SK-N-SH treated with all-trans-retinoic acid at 6 μM for 48 hours (cell line): Measurements from ENCODE around the gene GMEB2.

ENCODE experiments used
- ATAC-seq: fragments of 200-7000 bp; cut with Tn5 transposase; 3 replicates; pipeline ENCODE4 v1.9.1; 2020; ENCODE audit warnings: mild to moderate bottlenecking, moderate library complexity
- ARNTL ChIP-seq: fragments of 450-650 bp; formaldehyde crosslinking; IDR thresholded peaks from 2 replicates; pipeline ENCODE4 v1.5.0; 2020; ENCODE audit warnings: low read depth, mild to moderate bottlenecking, moderate library complexity, borderline replicate concordance
- CREB5 ChIP-seq: fragments of 250-450 bp; sonication (Bioruptor Pico); IDR thresholded peaks from 2 replicates; pipeline ENCODE4 v1.5.1; 2020; ENCODE audit warnings: low read depth, mild to moderate bottlenecking, moderate library complexity
- CSDC2 ChIP-seq: fragments of 250-450 bp; sonication (Bioruptor Pico); IDR thresholded peaks from 2 replicates; pipeline ENCODE4 v1.5.0; 2020; ENCODE audit warnings: mild to moderate bottlenecking, moderate library complexity
- CSRNP3 ChIP-seq: fragments of 250-450 bp; sonication (Bioruptor Pico); IDR thresholded peaks from 2 replicates; pipeline ENCODE4 v1.5.1; 2021; ENCODE audit warnings: mild to moderate bottlenecking, moderate library complexity
- ESRRG ChIP-seq: fragments of 250-450 bp; sonication (Bioruptor Pico); IDR thresholded peaks from 2 replicates; pipeline ENCODE4 v1.6.1; 2021; ENCODE audit warnings: mild to moderate bottlenecking
- GLIS3 ChIP-seq: fragments of 250-450 bp; sonication (Bioruptor Pico); IDR thresholded peaks from 2 replicates; pipeline ENCODE4 v1.5.0; 2020; ENCODE audit warnings: mild to moderate bottlenecking, moderate library complexity
- ISL1 ChIP-seq: fragments of 250-450 bp; sonication (Bioruptor Pico); IDR thresholded peaks from 2 replicates; pipeline ENCODE4 v2.1.2; 2022; ENCODE audit warnings: mild to moderate bottlenecking, moderate library complexity
- OSR1 ChIP-seq: fragments of 250-450 bp; sonication (Bioruptor Pico); IDR thresholded peaks from 2 replicates; pipeline ENCODE4 v1.8.0; 2022; ENCODE audit warnings: moderate library complexity, mild to moderate bottlenecking, inconsistent platforms
- PATZ1 ChIP-seq: fragments of 250-450 bp; sonication (Bioruptor Pico); IDR thresholded peaks from 2 replicates; pipeline ENCODE4 v1.8.0; 2020; ENCODE audit warnings: mild to moderate bottlenecking, moderate library complexity, borderline replicate concordance
- POU6F1 ChIP-seq: fragments of 250-450 bp; sonication (Bioruptor Pico); IDR thresholded peaks from 2 replicates; pipeline ENCODE4 v1.8.0; 2021; ENCODE audit warnings: low read depth, mild to moderate bottlenecking, moderate library complexity, borderline replicate concordance
- RARB ChIP-seq: fragments of 250-450 bp; sonication (Bioruptor Pico); IDR thresholded peaks from 2 replicates; pipeline ENCODE4 v1.8.0; 2021; ENCODE audit warnings: mild to moderate bottlenecking, moderate library complexity
- SNAI2 ChIP-seq: fragments of 250-450 bp; sonication (Bioruptor Pico); IDR thresholded peaks from 2 replicates; pipeline ENCODE4 v1.5.0; 2020; ENCODE audit warnings: mild to moderate bottlenecking, moderate library complexity
- TCF4 ChIP-seq: fragments of 250-450 bp; sonication (Bioruptor Pico); IDR thresholded peaks from 2 replicates; pipeline ENCODE4 v1.8.0; 2021; ENCODE audit warnings: mild to moderate bottlenecking, moderate library complexity, borderline replicate concordance
- TOX ChIP-seq: fragments of 250-450 bp; sonication (Bioruptor Pico); IDR thresholded peaks from 2 replicates; pipeline ENCODE4 v1.8.0; 2021; ENCODE audit warnings: mild to moderate bottlenecking, moderate library complexity, borderline replicate concordance
- TSHZ2 ChIP-seq: fragments of 250-450 bp; sonication (Bioruptor Pico); IDR thresholded peaks from 2 replicates; pipeline ENCODE4 v1.5.0; 2020; ENCODE audit warnings: mild to moderate bottlenecking, moderate library complexity
- ZC3H10 ChIP-seq: fragments of 250-450 bp; sonication (Bioruptor Pico); IDR thresholded peaks from 2 replicates; pipeline ENCODE4 v1.5.1; 2021; ENCODE audit warnings: mild to moderate bottlenecking, moderate library complexity
- ZFP3 ChIP-seq: fragments of 250-450 bp; sonication (Bioruptor Pico); IDR thresholded peaks from 2 replicates; pipeline ENCODE4 v1.5.0; 2020; ENCODE audit warnings: mild to moderate bottlenecking, moderate library complexity
- ZFP30 ChIP-seq: fragments of 450-650 bp; formaldehyde crosslinking; IDR thresholded peaks from 2 replicates; pipeline ENCODE4 v1.5.0; 2022; ENCODE audit warnings: mild to moderate bottlenecking, moderate library complexity
- ZNF565 ChIP-seq: fragments of 450-650 bp; formaldehyde crosslinking; conservative IDR thresholded peaks from 2 replicates; pipeline ENCODE4 v1.5.0; 2020; ENCODE audit warnings: low read depth, mild to moderate bottlenecking, moderate library complexity
- ZNF8 ChIP-seq: fragments of 450-650 bp; formaldehyde crosslinking; IDR thresholded peaks from 2 replicates; pipeline ENCODE4 v1.5.0; 2020; ENCODE audit warnings: mild to moderate bottlenecking, moderate library complexity

The GMEB2 gene

GRCh38 chr20:63568170-63568981, 58.5 kb downstream of the GMEB2 start:
- ATAC-seq = no peak
- TF ChIP-seq OSR1 (CRISPR knock-in tag) (no peak), ZNF565 (no peak), ISL1 (CRISPR knock-in tag) (no peak), CSDC2 (CRISPR knock-in tag) (no peak)

GRCh38 chr20:63567386-63568169, 59.3 kb downstream of the GMEB2 start:
- no peak for TF ChIP-seq CSDC2 (CRISPR knock-in tag)
- no peak for TF ChIP-seq ZFP3 (CRISPR knock-in tag)
- TF ChIP-seq TSHZ2 = no peak
- TF ChIP-seq SNAI2 (CRISPR knock-in tag) = no peak
- no peak for TF ChIP-seq ZNF8 (CRISPR knock-in tag)
- TF ChIP-seq CSRNP3 (CRISPR knock-in tag) = no peak
- TF ChIP-seq POU6F1 (CRISPR knock-in tag) = no peak
- TF ChIP-seq TOX (CRISPR knock-in tag) = no peak
- TF ChIP-seq ISL1 (CRISPR knock-in tag) = no peak
- TF ChIP-seq OSR1 (CRISPR knock-in tag) = no peak
- TF ChIP-seq ZFP30 = no peak
- no peak for TF ChIP-seq CREB5 (CRISPR knock-in tag)

GRCh38 chr20:63567136-63567385, 59.8 kb downstream of the GMEB2 start:
- TF ChIP-seq PATZ1 (CRISPR knock-in tag) = no peak
- no peak for TF ChIP-seq SNAI2 (CRISPR knock-in tag)
- TF ChIP-seq GLIS3 (CRISPR knock-in tag) = no peak
- no peak for TF ChIP-seq RARB (CRISPR knock-in tag)
- no peak for TF ChIP-seq TSHZ2
- no peak for TF ChIP-seq ESRRG (CRISPR knock-in tag)
- TF ChIP-seq POU6F1 (CRISPR knock-in tag) = no peak
- TF ChIP-seq ISL1 (CRISPR knock-in tag) = no peak
- no peak for TF ChIP-seq TCF4 (CRISPR knock-in tag)
- TF ChIP-seq OSR1 (CRISPR knock-in tag) = no peak
- TF ChIP-seq ZNF565 = no peak
- no peak for TF ChIP-seq ZFP30
- TF ChIP-seq ZC3H10 (CRISPR knock-in tag) = no peak
- no peak for TF ChIP-seq ARNTL (CRISPR knock-in tag)
- TF ChIP-seq, all 23 proteins: peak for 0
- no peak for ATAC-seq

More at GRCh38 chr20:63567386-63568169, 59.3 kb downstream of the GMEB2 start:
- ATAC-seq = no peak
